ENCODE measurements around the gene DYNC1H1. TPM values are rescaled to one million over a fixed set of nuclear protein-coding genes. Genes with fewer than 3 reads are reported as not detected.

Gene DYNC1H1
- total and polyA plus RNA-seq, 2 of the 13 experiments (the other 11 are each of a cell fraction or from before 2014, with no cell fraction given): 74.4 to 239 TPM

DNA sequence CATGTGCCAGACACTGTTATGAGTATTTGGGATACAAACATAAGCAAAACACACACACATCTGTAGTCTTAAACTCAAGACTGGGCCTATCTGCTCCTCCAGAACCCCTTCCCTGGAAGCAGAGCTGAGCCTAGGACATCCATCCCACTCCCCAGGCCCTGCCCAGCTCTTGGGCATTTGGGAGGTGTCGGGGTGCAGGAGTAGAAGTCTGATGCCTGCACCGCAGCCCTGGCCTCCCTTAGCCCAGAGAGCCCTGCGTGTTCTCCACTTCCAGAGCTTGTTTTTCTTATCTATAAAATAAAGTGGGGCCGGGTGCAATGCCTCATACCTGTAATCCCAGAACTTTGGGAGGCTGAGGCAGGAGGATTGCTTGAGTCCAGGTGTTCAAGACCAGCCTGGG is 110.8 kb downstream of the DYNC1H1 start (continued):
- TF ChIP-seq ZNF75D (CRISPR knock-in tag; IDR thresholded peaks at IDR 0.05; ENCODE audit: borderline replicate concordance) (no peak), GABPB1 (CRISPR knock-in tag; IDR thresholded peaks at IDR 0.05) (no peak), ZSCAN30 (CRISPR knock-in tag; IDR thresholded peaks at IDR 0.05) (no peak), SRSF9 (IDR thresholded peaks at IDR 0.05; ENCODE audit: borderline replicate concordance, insufficient read depth, low read depth, low read length, poor library complexity, severe bottlenecking) (no peak), ZNF652 (CRISPR knock-in tag; IDR thresholded peaks at IDR 0.05; ENCODE audit: borderline replicate concordance, low read depth) (no peak), NFE2L2 (IDR thresholded peaks at IDR 0.05; ENCODE audit: low read length) (no peak), ZBTB1 (CRISPR knock-in tag; IDR thresholded peaks at IDR 0.05; ENCODE audit: borderline replicate concordance) (no peak)

DNA sequence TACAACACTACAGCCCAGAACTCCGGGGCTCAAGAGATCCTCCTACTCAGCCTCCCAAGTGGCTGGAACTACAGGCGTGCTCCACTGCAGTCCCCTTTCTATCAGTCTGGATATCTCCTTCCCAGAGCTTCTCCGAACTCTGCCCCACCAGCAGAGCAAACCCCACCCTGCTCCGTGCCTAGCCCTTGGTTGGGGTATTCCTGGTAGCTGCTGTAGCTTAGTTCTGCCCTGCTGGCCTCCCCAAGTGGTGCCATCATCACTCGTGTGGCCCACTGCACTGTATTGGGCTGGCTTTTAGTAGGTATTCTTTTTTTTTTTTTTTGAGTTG is 113.0 kb downstream of the DYNC1H1 start:
- H3K36me3 ChIP-seq (replicated peaks in 1 of 2; ENCODE audit: control insufficient read depth in 1 of 2, insufficient read depth in 2 of 2, low read length in 2 of 2): peaks cover 7 to 30% of the 10 kb centered on the region in 2 experiments
- no peak overlapping the region for H2AFZ ChIP-seq (ENCODE audit: low read length)
- in situ Hi-C loops (cut with HindIII; ENCODE audit: extremely low pct_ligation_motif_present, low pct_unique_long_range_greater_than_20kb) (loop anchor here (10.0 to 25.0 kb wide), 2 partner anchors 237 to 365 kb away; partner anchors contain the start of gene ZNF839), intact Hi-C loops (cut with micrococcal nuclease; ENCODE audit: unreplicated experiment) (no loop called here)
- no peak overlapping the region for H3K4me3 ChIP-seq (replicated peaks in 1 of 3; ENCODE audit: insufficient read depth in 1 of 3, low read depth in 2 of 3, low read length in 3 of 3)
- no peak overlapping the region for H3K9ac ChIP-seq (ENCODE audit: insufficient read depth, low read depth, low read length)
- peaks cover 10% of the 10 kb centered on the region for H3K4me1 ChIP-seq (ENCODE audit: insufficient read depth, low read length)
- ChIA-PET POLR2A (interaction anchor here (0.6 kb wide), 1 partner anchor 76 kb away, joined by 3 read pairs; no protein-coding TSS in a partner anchor), CTCF (ENCODE audit: low intra/inter-chr PET ratio, low total read pairs) (no interaction called here)
- no peak overlapping the region for H3K4me2 ChIP-seq (ENCODE audit: low read depth, low read length)
- no peaks in the 10 kb centered on the region for H3K9me3 ChIP-seq (ENCODE audit: low read length)
- peaks cover 10% of the 10 kb centered on the region for H4K20me1 ChIP-seq (ENCODE audit: insufficient read depth, low read length)
- ATAC-seq: peak; percentile 48
- H3K79me2 ChIP-seq (ENCODE audit: insufficient read depth, low read length): no peaks in the 10 kb centered on the region
- WGBS (ENCODE audit: low lambda C conversion rate): 85% methylated on average over 5 of the region's 5 CpGs
- no peak overlapping the region for H3K27ac ChIP-seq (ENCODE audit: extremely low read length, insufficient read depth, low read length)
- no peaks in the 10 kb centered on the region for H3K27me3 ChIP-seq (ENCODE audit: control insufficient read depth in 1 of 2, insufficient read depth in 2 of 2, low read length in 2 of 2)
- no TSS peak for BruUV-seq (replicated peaks)
- TF ChIP-seq STAG1 (CRISPR knock-in tag; IDR thresholded peaks at IDR 0.05) (no peak), MTF1 (CRISPR knock-in tag; IDR thresholded peaks at IDR 0.05) (no peak), REL (CRISPR knock-in tag; conservative IDR thresholded peaks at IDR 0.05) (no peak), SATB2 (CRISPR knock-in tag; IDR thresholded peaks at IDR 0.05) (no peak), ZNF572 (CRISPR knock-in tag; IDR thresholded peaks at IDR 0.05) (no peak), SRSF9 (IDR thresholded peaks at IDR 0.05; ENCODE audit: borderline replicate concordance, insufficient read depth, low read depth, low read length, poor library complexity, severe bottlenecking) (no peak)
- TF ChIP-seq, protein P1, sequence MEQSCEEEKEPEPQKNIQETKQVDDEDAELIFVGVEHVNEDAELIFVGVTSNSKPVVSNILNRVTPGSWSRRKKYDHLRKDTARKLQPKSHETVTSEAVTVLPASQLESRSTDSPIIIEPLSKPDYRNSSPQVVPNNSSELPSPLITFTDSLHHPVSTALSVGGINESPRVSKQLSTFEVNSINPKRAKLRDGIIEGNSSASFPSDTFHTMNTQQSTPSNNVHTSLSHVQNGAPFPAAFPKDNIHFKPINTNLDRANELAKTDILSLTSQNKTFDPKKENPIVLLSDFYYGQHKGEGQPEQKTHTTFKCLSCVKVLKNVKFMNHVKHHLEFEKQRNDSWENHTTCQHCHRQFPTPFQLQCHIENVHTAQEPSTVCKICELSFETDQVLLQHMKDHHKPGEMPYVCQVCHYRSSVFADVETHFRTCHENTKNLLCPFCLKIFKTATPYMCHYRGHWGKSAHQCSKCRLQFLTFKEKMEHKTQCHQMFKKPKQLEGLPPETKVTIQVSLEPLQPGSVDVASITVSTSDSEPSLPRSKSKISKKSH (CRISPR knock-in tag; IDR thresholded peaks at IDR 0.05; ENCODE audit: borderline replicate concordance): no peak
- TF ChIP-seq, protein P2, sequence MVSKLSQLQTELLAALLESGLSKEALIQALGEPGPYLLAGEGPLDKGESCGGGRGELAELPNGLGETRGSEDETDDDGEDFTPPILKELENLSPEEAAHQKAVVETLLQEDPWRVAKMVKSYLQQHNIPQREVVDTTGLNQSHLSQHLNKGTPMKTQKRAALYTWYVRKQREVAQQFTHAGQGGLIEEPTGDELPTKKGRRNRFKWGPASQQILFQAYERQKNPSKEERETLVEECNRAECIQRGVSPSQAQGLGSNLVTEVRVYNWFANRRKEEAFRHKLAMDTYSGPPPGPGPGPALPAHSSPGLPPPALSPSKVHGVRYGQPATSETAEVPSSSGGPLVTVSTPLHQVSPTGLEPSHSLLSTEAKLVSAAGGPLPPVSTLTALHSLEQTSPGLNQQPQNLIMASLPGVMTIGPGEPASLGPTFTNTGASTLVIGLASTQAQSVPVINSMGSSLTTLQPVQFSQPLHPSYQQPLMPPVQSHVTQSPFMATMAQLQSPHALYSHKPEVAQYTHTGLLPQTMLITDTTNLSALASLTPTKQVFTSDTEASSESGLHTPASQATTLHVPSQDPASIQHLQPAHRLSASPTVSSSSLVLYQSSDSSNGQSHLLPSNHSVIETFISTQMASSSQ (IDR thresholded peaks at IDR 0.05; ENCODE audit: low read depth): no peak
- TF ChIP-seq, protein P2 (CRISPR knock-in tag; IDR thresholded peaks at IDR 0.05; ENCODE audit: borderline replicate concordance): no peak
- TF ChIP-seq, protein P3, sequence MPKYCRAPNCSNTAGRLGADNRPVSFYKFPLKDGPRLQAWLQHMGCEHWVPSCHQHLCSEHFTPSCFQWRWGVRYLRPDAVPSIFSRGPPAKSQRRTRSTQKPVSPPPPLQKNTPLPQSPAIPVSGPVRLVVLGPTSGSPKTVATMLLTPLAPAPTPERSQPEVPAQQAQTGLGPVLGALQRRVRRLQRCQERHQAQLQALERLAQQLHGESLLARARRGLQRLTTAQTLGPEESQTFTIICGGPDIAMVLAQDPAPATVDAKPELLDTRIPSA (CRISPR knock-in tag; IDR thresholded peaks at IDR 0.05; ENCODE audit: borderline replicate concordance): no peak
- FAIRE-seq: no peak
- DNase-seq (ENCODE audit: low spot score): no peak
